GM18867 (cell line): ENCODE results near the gene TRIM22.
"Not testable (repeated sequence)": the region's sequence is repeated elsewhere in the genome, so short reads cannot be mapped to it uniquely, and the experiment has no call there.

Source experiments
- ATAC-seq: cut with Tn5 transposase; IDR thresholded peaks from one replicate; pipeline ENCODE4 v1.9.1; 2021; ENCODE audit warnings: mild to moderate bottlenecking, moderate library complexity; ENCODE audit not compliant: unreplicated experiment

Gene TRIM22

DNA sequence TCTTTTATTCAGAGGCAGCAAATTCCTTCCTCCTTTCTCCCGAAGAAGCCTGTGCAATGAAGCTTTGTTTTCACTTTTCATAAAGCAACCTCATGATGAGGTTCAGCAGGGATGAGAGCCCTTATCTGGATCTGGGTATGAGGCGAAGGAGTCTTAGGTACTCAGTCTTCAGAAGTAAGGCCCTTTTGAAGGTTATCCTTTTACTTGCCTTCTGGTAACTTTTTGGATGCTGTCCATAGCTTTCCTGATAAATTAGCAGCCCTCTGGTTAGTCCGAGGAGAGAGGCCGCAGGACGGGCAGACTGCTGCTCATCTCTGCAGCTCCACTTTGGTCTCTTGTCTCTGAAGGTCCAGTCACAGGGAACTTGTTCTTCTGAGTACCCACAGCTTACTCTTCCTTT is 1.1 kb downstream of the TRIM22 start:
- no peak for ATAC-seq

DNA sequence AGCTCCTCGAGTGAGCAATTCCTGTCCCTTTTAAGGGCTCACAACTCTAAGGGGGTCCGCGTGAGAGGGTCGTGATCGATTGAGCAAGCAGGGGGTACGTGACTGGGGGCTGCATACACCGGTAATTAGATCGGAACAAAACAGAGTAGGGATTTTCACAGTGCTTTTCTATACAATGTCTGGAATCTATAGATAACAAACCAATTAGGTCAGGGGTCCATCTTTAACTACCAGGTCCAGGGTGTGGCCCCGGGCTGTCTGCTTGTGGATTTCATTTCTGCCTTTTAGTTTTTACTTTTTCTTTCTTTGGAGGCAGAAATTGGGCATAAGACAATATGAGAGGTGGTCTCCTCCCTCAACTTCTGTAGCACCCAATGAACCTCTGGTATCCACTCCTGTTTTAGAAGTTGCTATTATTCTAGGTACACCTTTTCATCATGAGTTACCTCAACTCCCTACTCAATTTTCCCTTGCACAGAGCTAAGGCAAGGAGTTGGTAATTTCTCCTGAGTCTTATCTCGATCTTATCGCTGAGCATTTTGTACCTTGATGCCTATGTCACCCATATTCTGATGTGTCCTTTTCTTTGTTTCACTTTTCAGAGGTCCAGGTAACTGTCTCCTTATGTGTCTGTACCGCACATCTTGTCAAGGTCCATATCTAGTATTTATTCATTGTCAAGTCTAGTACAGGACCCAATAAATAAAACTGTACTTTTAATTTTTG is 1.8 kb downstream of the TRIM22 start:
- peak; percentile 22 for ATAC-seq

DNA sequence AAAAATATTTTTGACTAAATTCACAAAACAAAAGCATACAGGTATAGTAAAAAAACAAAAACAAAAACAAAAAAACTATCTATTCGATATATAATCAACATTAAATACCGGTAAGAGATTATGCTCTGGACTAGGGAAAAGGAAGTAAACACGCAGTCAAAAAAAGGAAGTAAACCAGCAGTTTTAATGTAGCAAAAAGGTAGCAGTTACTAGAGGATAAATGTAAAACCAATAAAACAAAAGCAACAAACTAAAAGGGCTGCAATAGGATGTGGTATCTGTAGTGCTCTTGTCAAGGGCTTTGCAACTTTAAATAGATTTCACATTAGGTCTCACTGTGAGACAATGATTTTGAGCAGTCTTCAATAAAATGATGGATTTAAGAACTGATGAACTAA is 2.4 kb downstream of the TRIM22 start:
- ATAC-seq: no peak

DNA sequence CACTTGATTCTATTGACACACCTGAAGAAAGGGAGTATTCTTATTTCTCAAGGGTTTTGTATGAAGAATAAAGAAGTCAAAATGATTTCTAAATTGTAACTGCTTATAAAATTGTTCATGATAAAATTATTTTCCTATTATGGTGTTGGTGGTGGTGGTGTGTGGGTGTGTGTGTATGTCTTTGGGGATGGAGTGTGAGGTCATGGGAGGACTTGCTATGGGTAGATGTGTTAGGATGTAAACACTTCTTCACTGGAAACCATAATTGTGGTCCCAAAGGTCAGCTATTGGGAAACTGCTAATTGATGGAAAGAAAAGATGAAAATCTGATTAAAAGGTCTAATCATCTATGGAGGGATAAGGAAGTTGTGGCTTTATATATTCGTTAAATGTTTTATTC is 5.1 kb downstream of the TRIM22 start:
- ATAC-seq: no peak

DNA sequence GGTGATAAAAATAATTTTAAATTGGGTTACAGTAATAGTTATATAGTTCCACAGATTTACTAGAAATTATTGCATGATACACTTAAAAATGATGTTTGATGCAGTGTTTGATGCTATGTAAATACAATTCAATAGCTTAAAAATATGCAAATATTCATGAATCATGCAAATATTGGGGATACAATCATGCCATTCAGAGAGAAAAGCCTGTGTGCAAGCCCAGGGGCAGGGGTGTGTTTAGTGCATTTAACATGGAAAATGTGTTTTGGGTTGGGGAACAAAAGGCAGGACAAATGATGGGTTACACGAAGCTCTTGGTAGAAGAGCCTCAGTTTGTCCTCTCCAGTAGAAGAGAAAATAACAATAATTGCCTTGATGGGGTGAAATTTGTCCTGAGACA is 6.0 kb downstream of the TRIM22 start:
- no peak for ATAC-seq

DNA sequence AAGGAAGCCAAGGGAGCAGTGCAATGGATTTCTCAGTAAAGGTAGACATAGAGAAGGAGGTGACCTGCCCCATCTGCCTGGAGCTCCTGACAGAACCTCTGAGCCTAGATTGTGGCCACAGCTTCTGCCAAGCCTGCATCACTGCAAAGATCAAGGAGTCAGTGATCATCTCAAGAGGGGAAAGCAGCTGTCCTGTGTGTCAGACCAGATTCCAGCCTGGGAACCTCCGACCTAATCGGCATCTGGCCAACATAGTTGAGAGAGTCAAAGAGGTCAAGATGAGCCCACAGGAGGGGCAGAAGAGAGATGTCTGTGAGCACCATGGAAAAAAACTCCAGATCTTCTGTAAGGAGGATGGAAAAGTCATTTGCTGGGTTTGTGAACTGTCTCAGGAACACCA is 6.6 kb downstream of the TRIM22 start:
- ATAC-seq: no peak

DNA sequence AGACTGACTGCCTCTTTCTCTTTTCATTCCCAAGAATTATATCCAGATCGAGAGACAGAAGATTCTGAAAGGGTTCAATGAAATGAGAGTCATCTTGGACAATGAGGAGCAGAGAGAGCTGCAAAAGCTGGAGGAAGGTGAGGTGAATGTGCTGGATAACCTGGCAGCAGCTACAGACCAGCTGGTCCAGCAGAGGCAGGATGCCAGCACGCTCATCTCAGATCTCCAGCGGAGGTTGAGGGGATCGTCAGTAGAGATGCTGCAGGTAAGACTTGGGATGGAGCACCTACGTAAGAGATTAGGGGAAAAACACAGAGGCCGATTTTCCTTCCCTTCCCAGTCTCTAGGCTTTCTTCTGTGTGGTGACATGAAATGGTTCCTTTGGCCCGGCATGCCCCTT is 8.7 kb downstream of the TRIM22 start:
- ATAC-seq: no peak

DNA sequence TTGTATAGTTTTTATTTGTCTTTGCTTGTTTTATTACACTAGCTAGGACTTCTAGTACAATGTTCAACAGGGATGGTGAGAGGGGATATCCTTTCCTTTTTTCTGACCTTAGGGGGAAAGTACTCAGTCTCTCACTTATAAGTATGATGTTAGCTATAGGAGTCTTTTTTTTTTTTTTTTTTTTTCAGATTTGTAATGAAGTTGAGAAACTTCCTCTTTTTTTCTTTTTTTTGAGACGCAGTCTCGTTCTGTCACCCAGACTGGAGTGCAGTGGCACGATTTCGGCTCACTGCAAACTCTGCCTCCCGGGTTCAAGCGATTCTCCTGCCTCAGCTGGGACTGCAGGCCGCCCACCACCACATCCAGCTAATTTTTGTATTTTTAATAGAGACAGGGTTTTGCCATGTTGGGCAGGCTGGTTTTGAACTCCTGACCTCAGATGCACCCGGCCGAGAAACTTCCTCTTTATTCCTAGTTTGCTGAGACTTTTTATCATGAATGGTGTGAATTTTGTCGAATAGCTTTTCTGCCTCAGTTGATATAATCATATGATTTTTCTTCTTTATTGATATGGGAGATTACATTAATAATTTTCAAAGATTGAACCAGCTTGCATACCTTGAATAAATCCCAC is 10.9 kb downstream of the TRIM22 start:
- ATAC-seq: no peak

DNA sequence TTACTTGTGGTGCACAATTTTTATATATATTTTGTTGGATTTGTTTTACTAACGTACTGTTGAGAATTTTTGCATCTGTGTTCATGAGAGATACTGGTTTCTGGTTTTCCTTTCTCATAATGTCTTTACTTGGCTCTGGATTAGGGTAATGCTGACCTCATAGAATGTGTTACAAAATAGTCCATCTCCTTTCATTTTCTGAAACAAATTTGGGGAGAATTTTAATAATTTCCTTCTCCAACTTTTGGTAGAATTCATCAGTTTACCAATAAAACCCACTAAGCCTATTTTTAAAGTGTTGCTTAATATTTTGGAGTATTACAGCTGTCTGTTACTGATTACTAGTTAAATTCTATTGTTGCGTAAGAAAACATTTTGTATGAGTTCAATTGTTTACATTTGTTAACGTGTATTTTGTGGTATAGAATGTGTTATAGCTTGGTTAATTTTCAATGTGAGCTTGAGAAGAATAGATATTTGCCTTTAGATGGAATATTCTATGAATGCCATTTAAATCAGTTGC is 11.5 kb downstream of the TRIM22 start:
- no peak for ATAC-seq

DNA sequence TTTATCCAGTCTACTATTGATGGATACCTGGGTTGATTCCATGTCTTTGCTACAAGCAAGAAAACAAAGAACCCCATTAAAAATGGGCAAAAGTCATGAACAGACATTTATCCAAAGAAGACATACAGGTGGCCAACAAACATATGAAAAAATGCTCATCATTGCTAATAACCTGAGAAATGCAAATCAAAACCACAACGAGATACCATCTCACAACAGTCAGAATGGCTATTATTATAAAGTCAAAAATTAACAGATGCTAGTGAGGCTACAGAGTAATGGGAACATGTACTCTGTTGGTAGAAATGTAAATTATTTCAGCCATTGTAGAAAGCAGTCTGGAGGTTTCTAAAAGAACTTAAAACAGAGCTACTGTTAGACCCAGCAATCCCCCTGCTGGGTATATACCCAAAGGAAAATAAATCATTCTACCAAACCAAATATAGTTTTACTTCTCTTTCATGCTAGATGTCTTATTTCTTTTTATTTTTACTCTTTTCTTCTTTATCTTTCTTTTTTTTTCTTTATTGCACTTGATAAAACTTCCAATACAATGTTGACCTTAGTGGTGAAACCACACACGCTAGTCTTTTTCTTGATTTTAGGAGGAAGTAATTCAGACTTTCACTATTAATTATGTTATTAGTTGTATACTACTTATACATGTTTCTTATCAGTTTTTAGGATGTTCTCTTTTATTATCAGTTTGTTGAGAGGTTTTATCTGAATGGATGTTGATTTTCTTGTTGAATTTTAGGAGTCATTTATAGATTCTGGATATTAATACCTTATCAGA is 14.3 kb downstream of the TRIM22 start:
- peak; percentile 82 for ATAC-seq

DNA sequence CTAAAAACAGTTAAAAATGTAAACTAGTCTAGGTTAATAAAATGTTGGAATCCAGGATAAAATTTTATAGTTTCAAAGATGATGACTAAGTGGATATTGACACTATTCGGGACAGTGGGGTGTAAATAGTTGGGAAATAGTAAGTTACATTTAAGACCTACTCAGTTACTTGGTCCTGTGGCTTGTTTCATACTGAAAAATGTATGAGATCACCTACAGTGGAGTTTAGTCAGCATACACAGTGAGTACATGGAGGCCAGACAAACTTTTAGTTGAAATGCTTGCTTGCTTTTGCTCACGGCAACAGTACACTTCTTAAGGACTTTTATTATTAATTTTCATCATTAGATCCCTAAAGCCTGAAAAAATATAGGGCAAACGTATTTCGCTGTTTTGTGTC is 16.1 kb downstream of the TRIM22 start:
- no peak for ATAC-seq

DNA sequence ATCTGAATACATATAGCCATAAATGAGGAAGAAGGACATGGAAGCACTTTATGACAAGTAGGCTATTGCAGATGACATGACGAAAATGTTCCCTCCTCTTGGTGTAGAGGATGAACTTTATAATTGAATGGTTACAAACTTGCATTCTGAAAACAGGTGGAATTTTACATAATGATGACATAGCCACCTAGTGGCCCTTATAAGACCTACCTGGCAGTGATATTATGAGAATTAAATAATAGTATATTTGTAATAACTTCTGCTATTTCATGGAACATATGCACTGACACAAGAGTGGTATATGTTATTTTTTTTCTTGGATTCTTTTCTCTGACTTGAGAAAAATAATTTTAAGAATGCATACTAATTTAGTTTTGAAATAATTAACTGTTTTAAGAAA is 22.9 kb downstream of the TRIM22 start:
- ATAC-seq: no peak

DNA sequence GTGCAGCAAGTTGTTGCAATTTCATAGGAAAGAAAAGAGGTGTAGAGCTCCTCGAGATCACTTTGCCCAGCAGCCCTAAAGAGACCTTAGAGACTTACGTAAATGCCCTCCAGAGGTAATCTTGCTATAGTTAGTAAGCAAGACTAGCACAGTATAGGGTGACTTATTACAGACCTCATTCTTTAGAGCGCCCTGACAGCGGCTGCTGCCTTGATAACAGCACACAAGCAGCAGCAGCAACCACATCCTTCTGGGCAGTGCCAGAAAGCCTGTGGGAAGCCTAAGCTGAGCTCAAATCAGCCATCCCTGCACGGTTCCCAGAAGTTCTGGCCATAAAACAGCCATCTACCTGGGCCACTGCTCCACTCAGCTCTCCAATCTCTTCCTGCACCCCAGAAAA is 24.1 kb downstream of the TRIM22 start:
- ATAC-seq: no peak

DNA sequence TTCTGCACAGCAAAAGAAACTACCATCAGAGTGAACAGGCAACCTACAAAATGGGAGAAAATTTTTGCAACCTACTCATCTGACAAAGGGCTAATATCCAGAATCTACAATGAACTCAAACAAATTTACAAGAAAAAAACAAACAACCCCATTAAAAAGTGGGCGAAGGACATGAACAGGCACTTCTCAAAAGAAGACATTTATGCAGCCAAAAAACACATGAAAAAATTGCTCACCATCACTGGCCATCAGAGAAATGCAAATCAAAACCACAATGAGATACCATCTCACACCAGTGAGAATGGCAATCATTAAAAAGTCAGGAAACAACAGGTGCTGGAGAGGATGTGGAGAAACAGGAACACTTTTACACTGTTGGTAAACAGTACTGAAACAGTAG is 26.9 kb downstream of the TRIM22 start:
- ATAC-seq: not testable (repeated sequence)

DNA sequence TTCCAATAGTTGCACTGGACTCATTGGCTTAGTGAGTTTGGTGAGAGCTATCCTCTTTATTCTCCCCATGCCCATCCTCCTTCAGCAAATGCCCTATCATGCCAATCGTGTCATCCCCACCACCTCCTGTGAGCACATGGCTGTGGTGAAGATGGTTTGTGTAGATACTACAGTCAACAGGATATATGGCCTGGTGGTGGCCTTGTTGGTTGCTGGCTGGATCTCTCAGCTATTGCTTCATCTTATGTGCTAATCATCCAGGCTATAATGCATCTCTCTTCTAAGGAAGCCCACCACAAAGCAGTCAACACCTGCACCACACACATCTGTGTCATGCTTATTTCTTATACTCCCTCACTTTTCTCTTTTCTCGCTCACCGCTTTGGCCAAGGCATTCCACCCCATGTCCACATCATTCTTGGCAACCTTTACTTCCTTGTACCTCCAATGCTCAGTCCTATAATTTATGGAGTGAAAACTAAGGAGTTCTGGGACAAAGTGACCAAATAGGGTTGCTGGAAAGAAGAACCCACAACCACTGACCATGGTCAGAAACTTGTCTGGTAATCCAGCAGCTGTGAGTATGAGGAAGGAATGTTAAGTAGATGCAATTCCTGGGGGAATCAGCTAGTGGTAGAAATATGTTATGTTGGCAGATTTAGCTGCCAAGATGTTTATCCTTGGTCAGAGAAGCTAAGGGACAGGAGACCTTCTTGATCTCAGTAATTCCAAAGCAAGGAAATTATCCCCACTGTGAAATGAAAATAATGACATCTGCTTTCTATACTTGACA is 30.3 kb downstream of the TRIM22 start:
- ATAC-seq: no peak

DNA sequence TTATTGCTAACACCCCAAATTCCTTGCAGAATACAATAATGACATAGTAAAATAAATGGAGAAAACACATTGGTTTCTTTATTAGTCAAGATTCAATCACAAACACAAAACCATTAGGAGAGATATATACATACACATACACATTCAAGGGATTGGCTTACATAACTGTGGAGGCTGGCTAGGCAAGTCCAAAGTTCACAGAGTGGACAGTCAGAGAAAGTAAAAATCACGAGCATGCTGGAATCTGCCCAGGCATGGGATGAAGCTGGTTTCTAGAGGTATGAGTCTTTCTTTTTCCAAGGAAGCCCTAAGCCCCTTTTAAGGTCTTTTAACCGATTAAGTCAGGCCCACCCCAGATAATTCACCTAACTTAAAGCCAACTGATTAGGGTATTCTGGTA is 33.0 kb downstream of the TRIM22 start:
- ATAC-seq: no peak

DNA sequence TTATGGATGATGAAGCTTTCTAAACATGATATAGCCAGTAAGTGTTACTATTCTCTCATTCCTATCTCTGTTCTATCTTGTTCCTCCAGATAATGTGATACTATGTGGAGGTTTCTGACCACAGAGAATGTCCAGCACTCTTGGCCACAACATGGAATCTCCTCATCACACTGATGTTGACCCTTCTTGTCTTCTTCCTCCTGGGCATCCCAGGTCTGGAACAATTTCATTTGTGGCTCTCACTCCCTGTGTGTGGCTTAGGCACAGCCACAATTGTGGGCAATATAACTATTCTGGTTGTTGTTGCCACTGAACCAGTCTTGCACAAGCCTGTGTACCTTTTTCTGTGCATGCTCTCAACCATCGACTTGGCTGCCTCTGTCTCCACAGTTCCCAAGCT is 36.8 kb downstream of the TRIM22 start:
- ATAC-seq: no peak

DNA sequence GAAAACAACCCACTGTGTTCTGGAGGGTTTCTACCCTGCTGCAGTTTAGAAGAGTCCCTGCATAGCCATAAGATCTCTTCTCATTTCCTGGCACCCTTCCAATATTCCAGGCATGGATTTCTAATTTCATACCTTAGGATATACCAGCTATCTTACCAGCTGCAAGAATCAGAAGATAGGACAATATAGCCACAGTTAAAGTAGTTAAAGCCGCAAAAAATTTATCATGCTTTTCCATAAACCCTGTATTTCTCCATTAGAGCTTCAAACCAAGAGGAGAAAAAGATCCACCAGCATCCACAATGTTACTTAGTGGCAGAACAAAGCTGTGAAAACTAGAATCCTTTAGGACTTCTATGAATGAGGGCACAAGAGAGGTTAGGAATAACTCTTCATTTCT is 38.1 kb downstream of the TRIM22 start:
- no peak for ATAC-seq

DNA sequence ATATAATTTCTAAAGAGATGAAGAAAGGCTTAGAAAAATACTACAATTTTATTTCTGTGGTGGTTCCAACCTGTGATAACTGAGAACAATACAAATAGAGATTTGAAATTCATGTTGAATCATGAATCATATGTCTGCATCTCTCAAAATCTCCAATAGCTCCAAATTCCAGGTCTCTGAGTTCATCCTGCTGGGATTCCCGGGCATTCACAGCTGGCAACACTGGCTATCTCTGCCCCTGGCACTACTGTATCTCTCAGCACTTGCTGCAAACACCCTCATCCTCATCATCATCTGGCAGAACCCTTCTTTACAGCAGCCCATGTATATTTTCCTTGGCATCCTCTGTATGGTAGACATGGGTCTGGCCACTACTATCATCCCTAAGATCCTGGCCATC is 46.8 kb downstream of the TRIM22 start, which contains the start of gene OR56B1:
Gene OR56B1 (plus strand): TSS at position 53 of the 400 bp plus-strand sequence. CDS start 69 bp downstream, at position 122.
- ATAC-seq: no peak

DNA sequence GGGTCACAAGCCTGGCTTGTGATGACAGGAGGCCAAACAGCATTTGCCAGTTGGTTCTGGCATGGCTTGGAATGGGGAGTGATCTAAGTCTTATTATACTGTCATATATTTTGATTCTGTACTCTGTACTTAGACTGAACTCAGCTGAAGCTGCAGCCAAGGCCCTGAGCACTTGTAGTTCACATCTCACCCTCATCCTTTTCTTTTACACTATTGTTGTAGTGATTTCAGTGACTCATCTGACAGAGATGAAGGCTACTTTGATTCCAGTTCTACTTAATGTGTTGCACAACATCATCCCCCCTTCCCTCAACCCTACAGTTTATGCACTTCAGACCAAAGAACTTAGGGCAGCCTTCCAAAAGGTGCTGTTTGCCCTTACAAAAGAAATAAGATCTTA is 47.5 kb downstream of the TRIM22 start:
- no peak for ATAC-seq
